IgD-negative memory B cell (primary cell): ENCODE data around the gene MEF2B. TPM values are rescaled to one million over a fixed set of nuclear protein-coding genes. Genes with fewer than 3 reads are reported as not detected.
"Not testable (repeated sequence)": the region's sequence is repeated elsewhere in the genome, so short reads cannot be mapped to it uniquely, and the experiment has no call there.

ENCODE experiments used
- H3K27ac Mint-ChIP-seq, 3 donors: one replicate each; pipeline ENCODE4 v1.8.0; 2020 to 2022; ENCODE audit warnings: mild to moderate bottlenecking in 3 of 3, mixed read lengths in 3 of 3, moderate library complexity in 1 of 3
- H3K27me3 Mint-ChIP-seq: one replicate; pipeline ENCODE4 v1.8.0; 2021; ENCODE audit warnings: mixed read lengths
- H3K36me3 Mint-ChIP-seq: one replicate; pipeline ENCODE4 v1.8.0; 2020; ENCODE audit warnings: mild to moderate bottlenecking, mixed read lengths
- H3K4me1 Mint-ChIP-seq, 3 donors: one replicate each; pipeline ENCODE4 v1.8.0; 2020 to 2022; ENCODE audit warnings: mixed read lengths in 3 of 3, mild to moderate bottlenecking in 1 of 3
- H3K4me3 Mint-ChIP-seq, 4 donors: one replicate each; pipeline ENCODE4 v1.8.0; 2020 to 2022; ENCODE audit warnings: mild to moderate bottlenecking in 4 of 4, mixed read lengths in 4 of 4, moderate library complexity in 3 of 4
- H3K9me3 Mint-ChIP-seq, 3 donors: one replicate each; pipeline ENCODE4 v1.8.0; 2020 to 2021; ENCODE audit warnings: mixed read lengths in 3 of 3, mild to moderate bottlenecking in 1 of 3
- polyA plus RNA-seq: library from polyadenylated mRNA; unstranded; fragments of 300-500 nt; fragmentation: Illumina TruSeq; gene quantifications from one replicate; pipeline ENCODE4 v1.2.3, GENCODE V29; 2021

MEF2B gene
- polyA plus RNA-seq, 1 donor from 2014 or later = 1.8 TPM

- peak overlapping the region; percentile 8 to 92 (median 83) for H3K27ac Mint-ChIP-seq
- peak overlapping the region in 2 of 4 donors; percentile 68 to 73 for H3K4me3 Mint-ChIP-seq
- H3K4me1 Mint-ChIP-seq = peaks cover 12 to 21% (median 14%) of the 10 kb centered on the region in 3 donors
- no peaks in the 10 kb centered on the region for H3K27me3 Mint-ChIP-seq
- peaks cover 2% of the 10 kb centered on the region for H3K36me3 Mint-ChIP-seq
- H3K9me3 Mint-ChIP-seq = no peaks in the 10 kb centered on the region
Measured at GRCh38 chr19:19111967-19112580, 58.0 kb downstream of the MEF2B start.

DNA sequence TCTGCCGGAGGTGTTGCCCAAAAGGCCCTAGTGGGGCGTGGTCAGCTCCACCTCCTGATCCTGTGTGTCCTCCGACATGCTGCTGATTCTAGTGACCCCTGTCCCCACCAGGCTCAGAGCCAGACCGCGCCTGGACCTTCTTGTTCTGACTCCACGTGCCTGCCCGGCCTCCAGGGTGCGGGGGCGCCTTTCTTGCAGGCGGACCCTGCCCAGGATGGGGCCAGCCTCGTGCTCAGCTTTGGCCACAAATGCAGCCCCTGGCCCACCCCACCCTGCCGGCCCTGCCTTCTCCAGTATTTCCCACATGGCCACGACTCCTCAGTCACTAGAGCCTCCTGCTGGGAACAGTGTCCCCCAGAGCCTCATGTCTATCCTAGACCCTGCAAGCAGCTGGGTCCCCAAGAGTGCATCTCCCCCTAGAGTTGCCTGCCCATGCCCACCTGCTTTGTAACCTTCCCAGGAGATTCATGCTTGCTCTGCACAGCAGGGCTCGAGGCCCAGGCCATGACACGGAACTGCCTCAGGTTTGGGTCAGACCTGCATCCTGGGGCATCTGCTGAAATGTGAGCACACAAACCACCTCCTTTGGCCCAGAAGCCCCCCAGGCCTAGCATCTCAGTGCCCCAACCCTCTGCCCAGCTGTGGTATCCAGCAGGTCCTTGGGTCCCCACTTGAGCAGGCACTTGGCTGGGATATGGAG is 58.8 kb downstream of the MEF2B start:
- Mint-ChIP-seq H3K9me3 (no peaks in the 10 kb centered on the region), H3K27ac (no peak overlapping the region), H3K4me3 (peak overlapping the region in 2 of 4 donors; percentile 57 to 79), H3K4me1 (peaks cover 12 to 21% (median 14%) of the 10 kb centered on the region in 3 donors), H3K36me3 (peaks cover 2% of the 10 kb centered on the region), H3K27me3 (no peaks in the 10 kb centered on the region)

GRCh38 chr19:19110410-19111135 is 59.5 kb downstream of the MEF2B start:
- H3K9me3 Mint-ChIP-seq = no peaks in the 10 kb centered on the region
- no peak overlapping the region for H3K27ac Mint-ChIP-seq
- no peaks in the 10 kb centered on the region for H3K27me3 Mint-ChIP-seq
- H3K4me1 Mint-ChIP-seq = peaks cover 9 to 19% (median 14%) of the 10 kb centered on the region in 3 donors
- peak overlapping the region in 1 of 4 donors; percentile 79 for H3K4me3 Mint-ChIP-seq
- peaks cover 2% of the 10 kb centered on the region for H3K36me3 Mint-ChIP-seq

GRCh38 chr19:19109601-19110000 is 60.5 kb downstream of the MEF2B start:
- Mint-ChIP-seq H3K9me3 (no peaks in the 10 kb centered on the region), H3K27ac (no peak overlapping the region), H3K4me3 (no peak overlapping the region), H3K27me3 (no peaks in the 10 kb centered on the region), H3K4me1 (peaks cover 9 to 19% (median 14%) of the 10 kb centered on the region in 3 donors), H3K36me3 (peaks cover 2% of the 10 kb centered on the region)

DNA sequence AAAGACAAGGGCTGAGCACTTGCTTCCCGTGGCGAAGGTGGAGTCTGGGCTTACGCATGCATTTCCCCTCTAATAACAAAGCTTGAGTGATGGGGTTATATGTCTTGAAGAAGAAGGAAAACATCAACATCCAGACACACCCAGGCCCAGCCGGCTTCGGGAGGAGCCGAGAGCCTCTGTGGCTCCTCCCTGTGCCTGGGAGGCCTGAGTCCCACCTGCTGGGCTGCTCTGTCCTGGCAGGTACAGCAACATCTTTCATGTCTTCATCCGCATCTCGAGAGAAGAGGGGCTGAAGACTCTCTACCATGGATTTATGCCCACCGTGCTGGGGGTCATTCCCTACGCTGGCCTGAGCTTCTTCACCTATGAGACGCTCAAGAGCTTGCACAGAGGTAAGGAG is 62.4 kb downstream of the MEF2B start:
- Mint-ChIP-seq H3K4me3 (no peak overlapping the region), H3K27me3 (no peaks in the 10 kb centered on the region), H3K36me3 (peaks cover 2% of the 10 kb centered on the region), H3K4me1 (peaks cover 8 to 13% (median 10%) of the 10 kb centered on the region in 3 donors), H3K9me3 (no peaks in the 10 kb centered on the region), H3K27ac (peak overlapping the region in 1 of 3 donors; percentile 56)

- not testable (repeated sequence) for H3K9me3 Mint-ChIP-seq, H3K4me3 Mint-ChIP-seq, H3K4me1 Mint-ChIP-seq, H3K27ac Mint-ChIP-seq, H3K36me3 Mint-ChIP-seq, H3K27me3 Mint-ChIP-seq
Measured at GRCh38 chr19:19106938-19107337, 63.1 kb downstream of the MEF2B start.

GRCh38 chr19:19106056-19106551 is 64.0 kb downstream of the MEF2B start:
- H3K27ac Mint-ChIP-seq = peak overlapping the region in 1 of 3 donors; percentile 10
- peak overlapping the region in 1 of 4 donors; percentile 45 for H3K4me3 Mint-ChIP-seq
- peaks cover 0 to 5% (median 3%) of the 10 kb centered on the region in 3 donors for H3K4me1 Mint-ChIP-seq
- no peaks in the 10 kb centered on the region for H3K27me3 Mint-ChIP-seq
- H3K9me3 Mint-ChIP-seq = no peaks in the 10 kb centered on the region
- H3K36me3 Mint-ChIP-seq = no peaks in the 10 kb centered on the region

DNA sequence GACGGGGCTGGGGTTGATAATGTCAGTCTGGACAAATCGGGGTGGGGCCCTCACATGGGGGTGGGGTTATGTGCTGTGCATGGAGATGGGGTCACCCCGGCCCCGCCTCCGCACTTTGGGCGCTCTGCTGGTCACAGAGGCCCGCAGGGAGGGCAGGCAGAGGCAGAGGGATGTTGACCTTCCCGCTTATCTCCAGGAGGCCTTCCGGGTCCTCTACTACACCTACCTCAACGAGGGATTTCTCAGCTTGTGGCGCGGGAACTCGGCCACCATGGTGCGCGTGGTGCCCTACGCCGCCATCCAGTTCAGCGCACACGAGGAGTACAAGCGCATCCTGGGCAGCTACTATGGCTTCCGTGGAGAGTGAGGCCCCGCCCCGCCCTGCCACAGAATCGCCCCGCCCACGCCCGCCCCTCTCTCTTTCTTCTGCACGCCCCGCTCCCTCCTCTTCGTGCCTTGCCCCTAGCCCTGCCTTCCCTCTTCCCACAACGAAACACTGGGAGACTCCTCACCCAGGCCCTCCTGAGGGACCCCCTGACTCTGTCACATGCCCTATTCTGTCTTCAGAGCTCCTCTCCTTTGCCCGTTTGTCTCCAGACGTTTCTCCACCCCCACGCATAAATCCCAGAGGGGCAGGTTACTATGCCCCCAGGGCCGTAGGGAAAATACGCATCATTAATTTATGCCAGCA is 64.6 kb downstream of the MEF2B start:
- no peak overlapping the region for H3K27ac Mint-ChIP-seq
- H3K27me3 Mint-ChIP-seq = no peaks in the 10 kb centered on the region

DNA sequence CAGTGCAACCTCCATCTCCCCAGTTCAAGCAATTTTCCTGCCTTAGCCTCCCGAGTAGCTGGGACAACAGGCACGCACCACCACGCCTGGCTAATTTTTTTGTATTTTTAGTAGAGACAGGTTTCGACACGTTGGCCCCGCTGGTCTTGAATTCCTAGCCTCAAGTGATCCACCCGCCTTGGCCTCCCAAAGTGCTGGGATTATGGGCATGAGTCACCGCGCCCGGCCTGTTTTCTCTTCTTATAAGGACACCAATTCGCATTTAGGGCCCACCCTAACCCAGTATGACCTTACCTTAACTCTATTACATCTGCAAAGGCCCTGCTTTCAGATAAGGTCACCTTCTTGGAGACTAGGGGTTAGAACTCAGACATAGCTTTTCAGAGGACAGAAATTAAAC is 66.9 kb downstream of the MEF2B start:
- H3K4me1 Mint-ChIP-seq = peaks cover 0 to 2% (median 0%) of the 10 kb centered on the region in 3 donors
- H3K4me3 Mint-ChIP-seq = no peak overlapping the region

More for the DNA sequence above, 64.6 kb downstream of the MEF2B start:
- peak overlapping the region in 3 of 4 donors; percentile 30 to 75 (median 52) for H3K4me3 Mint-ChIP-seq
- peaks cover 1% of the 10 kb centered on the region for H3K36me3 Mint-ChIP-seq
- peaks cover 0 to 5% (median 3%) of the 10 kb centered on the region in 3 donors for H3K4me1 Mint-ChIP-seq
- H3K9me3 Mint-ChIP-seq = no peaks in the 10 kb centered on the region

GRCh38 chr19:19102566-19102965 is 67.5 kb downstream of the MEF2B start:
- not testable (repeated sequence) for H3K9me3 Mint-ChIP-seq, H3K27ac Mint-ChIP-seq, H3K4me3 Mint-ChIP-seq, H3K27me3 Mint-ChIP-seq, H3K4me1 Mint-ChIP-seq, H3K36me3 Mint-ChIP-seq

More for the DNA sequence above, 66.9 kb downstream of the MEF2B start:
- Mint-ChIP-seq H3K36me3 (peaks cover 3% of the 10 kb centered on the region), H3K27ac (no peak overlapping the region), H3K9me3 (no peaks in the 10 kb centered on the region), H3K27me3 (no peaks in the 10 kb centered on the region)

DNA sequence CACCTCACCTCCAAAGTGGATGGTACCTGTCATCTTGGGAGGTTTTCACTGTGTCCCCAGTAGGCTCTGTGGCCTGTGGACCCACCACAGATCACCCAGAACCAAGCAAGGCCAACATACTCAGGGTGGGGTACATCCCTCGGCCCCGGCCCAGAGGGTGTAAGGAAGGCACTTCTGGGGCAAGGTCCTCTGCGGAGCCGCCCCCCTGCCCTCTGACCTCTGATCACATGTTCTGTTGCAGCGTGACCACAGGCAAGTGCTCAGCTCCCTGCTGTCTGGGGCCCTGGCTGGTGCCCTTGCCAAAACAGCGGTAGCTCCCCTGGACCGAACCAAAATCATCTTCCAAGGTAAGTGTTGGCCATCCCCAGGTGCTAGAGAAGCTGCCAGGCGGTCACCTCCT is 68.5 kb downstream of the MEF2B start:
- Mint-ChIP-seq H3K27me3 (no peaks in the 10 kb centered on the region), H3K36me3 (peaks cover 3% of the 10 kb centered on the region), H3K9me3 (no peaks in the 10 kb centered on the region), H3K4me1 (peaks cover 0 to 2% (median 0%) of the 10 kb centered on the region in 3 donors), H3K27ac (no peak overlapping the region), H3K4me3 (no peak overlapping the region)

DNA sequence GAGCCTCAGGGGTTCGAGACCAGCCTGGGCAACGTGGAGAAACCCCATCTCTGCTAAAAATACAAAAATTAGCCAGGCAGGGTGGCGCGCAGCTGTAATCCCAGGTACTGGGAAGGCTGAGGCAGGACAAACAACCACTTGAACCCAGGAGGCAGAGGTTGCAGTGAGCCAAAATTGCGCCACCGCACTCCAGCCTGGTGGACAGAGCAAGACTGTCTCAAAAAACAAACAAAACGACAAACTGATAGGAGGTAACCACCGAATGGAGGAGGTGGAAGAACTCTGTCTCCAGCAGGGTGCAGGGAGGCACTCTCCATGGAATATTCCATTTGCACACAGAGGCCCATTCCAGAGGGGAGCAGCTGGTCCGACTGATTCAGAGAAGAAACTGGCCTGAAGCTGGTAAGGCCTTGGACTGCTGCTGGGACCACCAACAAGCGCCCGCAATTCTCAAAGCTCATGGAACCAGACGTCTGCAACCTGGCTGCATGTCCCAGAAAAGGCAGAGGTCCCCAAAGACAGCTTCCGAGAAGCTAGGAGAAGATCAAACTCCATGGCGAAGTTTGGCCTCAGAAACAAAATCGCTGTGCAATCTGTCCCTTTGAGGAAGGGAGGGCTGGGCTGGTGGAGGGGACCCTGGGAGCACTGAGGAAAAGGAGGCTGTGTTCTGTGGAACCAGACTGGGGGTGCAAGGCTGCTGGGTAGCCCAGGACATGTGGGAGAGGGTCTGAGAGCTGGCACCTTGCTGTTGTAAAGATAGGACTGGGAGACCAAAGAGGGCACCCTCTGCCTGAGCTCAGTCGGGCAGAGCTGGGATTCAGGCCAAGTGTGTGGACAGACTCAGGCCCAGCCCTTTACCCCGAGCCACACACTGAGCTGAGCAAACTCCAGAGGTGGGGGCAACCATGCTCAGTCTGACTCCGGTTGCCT is 71.1 kb downstream of the MEF2B start:
- Mint-ChIP-seq H3K36me3 (peaks cover 3% of the 10 kb centered on the region), H3K27ac (no peak overlapping the region), H3K9me3 (no peaks in the 10 kb centered on the region), H3K4me3 (no peak overlapping the region), H3K4me1 (peaks cover 0 to 2% (median 0%) of the 10 kb centered on the region in 3 donors), H3K27me3 (no peaks in the 10 kb centered on the region)

GRCh38 chr19:19098084-19098702 is 71.9 kb downstream of the MEF2B start:
- Mint-ChIP-seq H3K27me3 (no peaks in the 10 kb centered on the region), H3K4me3 (no peak overlapping the region), H3K27ac (no peak overlapping the region), H3K36me3 (peaks cover 3% of the 10 kb centered on the region), H3K9me3 (no peaks in the 10 kb centered on the region), H3K4me1 (peaks cover 0 to 2% (median 0%) of the 10 kb centered on the region in 3 donors)
